GDM1 (cell line): ENCODE data around the gene SNX20.

Experiments
- DNase-seq: peaks from one replicate; lab custom pipeline; 2025; lab: John Stamatoyannopoulos, UW

SNX20 gene

GRCh38 chr16:50657241-50657640, 23.9 kb downstream of the SNX20 start:
- no peak for DNase-seq

- no peak for DNase-seq
Observed at GRCh38 chr16:50655558-50656055, 25.5 kb downstream of the SNX20 start.

- no peak for DNase-seq
Observed at GRCh38 chr16:50653633-50654519, 27.2 kb downstream of the SNX20 start.

GRCh38 chr16:50652836-50653425, 28.2 kb downstream of the SNX20 start:
- DNase-seq: no peak

GRCh38 chr16:50651835-50652438, 29.2 kb downstream of the SNX20 start:
- no peak for DNase-seq

- DNase-seq: no peak
Observed at GRCh38 chr16:50646345-50646744, 34.8 kb downstream of the SNX20 start.

- DNase-seq: no peak
Observed at GRCh38 chr16:50645563-50646220, 35.4 kb downstream of the SNX20 start.

GRCh38 chr16:50644729-50645128, 36.4 kb downstream of the SNX20 start:
- no peak for DNase-seq

- no peak for DNase-seq
Observed at GRCh38 chr16:50644245-50644644, 36.9 kb downstream of the SNX20 start.

GRCh38 chr16:50643192-50643591, 37.9 kb downstream of the SNX20 start:
- no peak for DNase-seq

- DNase-seq: no peak
Observed at GRCh38 chr16:50642349-50642748, 38.8 kb downstream of the SNX20 start.

- DNase-seq: no peak
Observed at GRCh38 chr16:50641818-50642187, 39.3 kb downstream of the SNX20 start.

- no peak for DNase-seq
Observed at GRCh38 chr16:50640919-50641817, 39.9 kb downstream of the SNX20 start.

GRCh38 chr16:50640391-50640790, 40.7 kb downstream of the SNX20 start:
- DNase-seq: no peak

- no peak for DNase-seq
Observed at GRCh38 chr16:50638816-50639670, 42.1 kb downstream of the SNX20 start.

GRCh38 chr16:50637716-50638602, 43.2 kb downstream of the SNX20 start:
- no peak for DNase-seq

- no peak for DNase-seq
Observed at GRCh38 chr16:50636753-50637374, 44.2 kb downstream of the SNX20 start.

GRCh38 chr16:50635505-50636392, 45.4 kb downstream of the SNX20 start:
- no peak for DNase-seq
